ENCODE results near the gene METTL2B.

DNA sequence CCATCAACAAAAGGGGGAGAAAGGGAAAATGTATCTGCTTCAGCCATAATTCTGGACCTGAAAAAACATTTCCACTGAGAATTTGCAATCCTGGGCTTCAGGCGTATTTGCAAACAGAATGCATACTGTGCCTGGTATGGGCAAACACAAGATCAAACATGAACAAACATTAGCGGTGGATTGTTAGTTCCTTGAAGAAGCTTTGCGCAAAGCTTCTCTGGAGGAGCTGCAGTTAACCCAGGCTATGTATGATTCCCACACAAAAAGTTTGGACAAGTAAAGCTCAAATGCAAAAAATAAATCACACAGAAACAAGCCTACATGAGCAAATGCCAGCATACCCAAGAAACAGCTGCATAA is 41.2 kb upstream of the METTL2B start:
- TF ChIP-seq, protein P1, sequence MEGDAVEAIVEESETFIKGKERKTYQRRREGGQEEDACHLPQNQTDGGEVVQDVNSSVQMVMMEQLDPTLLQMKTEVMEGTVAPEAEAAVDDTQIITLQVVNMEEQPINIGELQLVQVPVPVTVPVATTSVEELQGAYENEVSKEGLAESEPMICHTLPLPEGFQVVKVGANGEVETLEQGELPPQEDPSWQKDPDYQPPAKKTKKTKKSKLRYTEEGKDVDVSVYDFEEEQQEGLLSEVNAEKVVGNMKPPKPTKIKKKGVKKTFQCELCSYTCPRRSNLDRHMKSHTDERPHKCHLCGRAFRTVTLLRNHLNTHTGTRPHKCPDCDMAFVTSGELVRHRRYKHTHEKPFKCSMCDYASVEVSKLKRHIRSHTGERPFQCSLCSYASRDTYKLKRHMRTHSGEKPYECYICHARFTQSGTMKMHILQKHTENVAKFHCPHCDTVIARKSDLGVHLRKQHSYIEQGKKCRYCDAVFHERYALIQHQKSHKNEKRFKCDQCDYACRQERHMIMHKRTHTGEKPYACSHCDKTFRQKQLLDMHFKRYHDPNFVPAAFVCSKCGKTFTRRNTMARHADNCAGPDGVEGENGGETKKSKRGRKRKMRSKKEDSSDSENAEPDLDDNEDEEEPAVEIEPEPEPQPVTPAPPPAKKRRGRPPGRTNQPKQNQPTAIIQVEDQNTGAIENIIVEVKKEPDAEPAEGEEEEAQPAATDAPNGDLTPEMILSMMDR (conservative IDR thresholded peaks at IDR 0.05) = no peak
- no peak for TF ChIP-seq ZFX (IDR thresholded peaks at IDR 0.05)
